ENCODE measurements around the gene WDR73. TPM values are rescaled to one million over a fixed set of nuclear protein-coding genes. Genes with fewer than 3 reads are reported as not detected.

Gene WDR73
- total RNA-seq, 1 experiment from 2014 or later: 32.7 TPM

Other genes with a start within 250 kb of the WDR73 start
- 7.8 and 15.5 TPM in 2 replicates for gene ZSCAN2, start 53.3 kb downstream of the WDR73 start, total RNA-seq (2014; rRNA removed; shearing (Covaris generic))
- gene NMB, start 3.9 kb upstream of the WDR73 start, total RNA-seq (2014; rRNA removed; shearing (Covaris generic)): 29.2 and 36.2 TPM in 2 replicates
- 257 and 259 TPM in 2 replicates for gene SEC11A, start 61.9 kb upstream of the WDR73 start, total RNA-seq (2014; rRNA removed; shearing (Covaris generic))
- gene ZNF592, start 94.3 kb upstream of the WDR73 start, total RNA-seq (2014; rRNA removed; shearing (Covaris generic)): 6.4 and 7.4 TPM in 2 replicates
- 0.10 and 0.12 TPM in 2 replicates for gene ALPK3, start 163.1 kb upstream of the WDR73 start, total RNA-seq (2014; rRNA removed; shearing (Covaris generic))
- gene SLC28A1, start 230.4 kb upstream of the WDR73 start, total RNA-seq (2014; rRNA removed; shearing (Covaris generic)): not detected in 2 replicates